Measurements from ENCODE around the gene PWWP2A.
"Not testable (repeated sequence)": the region's sequence is repeated elsewhere in the genome, so short reads cannot be mapped to it uniquely, and the experiment has no call there.

PWWP2A gene

DNA sequence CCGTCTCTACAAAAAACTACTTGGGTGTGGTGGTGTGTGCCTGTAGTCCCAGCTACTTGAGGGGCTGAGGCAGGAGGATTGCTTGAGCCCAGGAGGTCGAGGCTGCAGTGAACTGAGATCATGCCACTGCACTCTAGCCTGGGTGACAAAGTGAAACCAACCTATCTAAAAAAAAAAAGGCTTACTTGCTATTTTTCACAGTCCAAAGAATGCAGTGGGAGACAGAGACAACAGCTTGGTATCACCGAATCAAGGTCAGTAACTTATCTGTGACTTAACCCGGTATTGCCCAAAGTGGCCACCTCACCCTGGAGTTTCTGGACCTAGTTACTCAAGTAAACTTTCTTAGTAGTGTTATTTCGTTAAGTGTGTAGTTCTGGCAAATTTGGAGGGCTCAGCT, 50.1 kb downstream of the PWWP2A start:
- DNase-seq, result not testable (repeated sequence)

DNA sequence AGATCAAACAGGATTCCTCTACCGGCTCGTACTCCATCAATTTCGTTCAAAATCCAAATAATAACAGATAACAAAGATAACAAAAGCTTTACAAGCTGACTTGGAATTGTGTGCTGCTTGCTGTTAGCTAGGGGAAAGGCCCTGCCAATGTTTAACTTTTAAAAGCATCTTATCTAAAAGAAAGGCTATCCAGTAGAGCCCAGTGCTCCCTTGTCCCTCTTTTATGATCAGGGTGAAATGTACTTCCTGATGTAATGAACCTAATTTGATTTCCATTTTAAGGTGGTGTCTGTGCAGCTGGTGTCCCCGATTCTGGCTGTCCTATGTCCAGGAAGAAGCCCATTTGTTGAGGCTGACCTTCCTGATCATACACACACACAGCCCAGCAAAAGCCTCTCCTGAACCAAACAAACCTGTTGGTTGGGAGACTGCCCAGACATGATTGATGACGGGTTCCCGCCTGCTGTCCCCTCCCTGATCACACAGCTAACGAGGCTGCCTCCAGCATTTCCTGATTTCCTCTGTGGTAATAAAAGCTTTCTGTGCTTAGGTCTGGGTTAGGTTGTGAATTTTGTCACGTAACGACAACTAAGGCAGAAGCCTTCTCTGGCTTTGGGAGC, 54.1 kb downstream of the PWWP2A start:
- no peak for DNase-seq

DNA sequence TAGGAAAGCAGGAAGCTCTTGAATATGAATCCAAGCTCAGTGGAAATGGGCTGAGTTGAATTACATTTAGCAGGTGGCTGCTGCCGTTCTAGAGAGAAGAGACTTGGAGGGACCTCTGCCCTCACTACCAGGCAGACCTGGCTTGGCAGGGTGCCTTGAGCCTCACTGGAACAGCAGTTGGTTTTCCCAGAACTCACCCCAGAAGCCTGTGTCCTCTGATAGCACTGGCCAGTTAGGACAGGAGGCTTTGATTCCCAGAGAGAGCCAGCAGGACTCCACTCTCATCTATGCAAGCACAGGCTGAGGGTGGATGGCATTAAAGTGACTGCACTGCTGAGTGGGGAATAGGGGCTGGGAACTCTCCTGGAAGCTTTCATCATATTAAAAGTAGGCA, 54.8 kb downstream of the PWWP2A start:
- DNase-seq, result no peak

DNA sequence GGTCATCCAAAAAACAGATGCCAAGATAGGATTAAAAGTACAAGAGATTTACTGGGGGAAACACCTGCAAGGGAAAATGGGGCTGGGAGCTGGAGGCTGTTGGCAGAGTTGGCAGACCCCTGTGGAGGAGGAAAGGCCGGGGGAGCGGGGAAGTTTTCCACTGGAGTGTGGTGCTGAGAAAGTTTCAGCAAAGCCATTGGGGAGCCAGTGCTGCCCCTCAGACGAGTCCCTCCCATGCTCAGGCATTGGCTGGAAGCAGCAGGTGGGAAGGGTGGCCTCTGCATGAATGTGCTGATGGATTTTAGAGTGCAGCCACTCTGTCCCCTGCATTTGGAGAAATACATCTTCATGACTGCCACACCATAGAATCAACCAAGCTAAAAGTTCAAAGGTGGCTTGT, 57.5 kb downstream of the PWWP2A start:
- DNase-seq, result no peak

DNA sequence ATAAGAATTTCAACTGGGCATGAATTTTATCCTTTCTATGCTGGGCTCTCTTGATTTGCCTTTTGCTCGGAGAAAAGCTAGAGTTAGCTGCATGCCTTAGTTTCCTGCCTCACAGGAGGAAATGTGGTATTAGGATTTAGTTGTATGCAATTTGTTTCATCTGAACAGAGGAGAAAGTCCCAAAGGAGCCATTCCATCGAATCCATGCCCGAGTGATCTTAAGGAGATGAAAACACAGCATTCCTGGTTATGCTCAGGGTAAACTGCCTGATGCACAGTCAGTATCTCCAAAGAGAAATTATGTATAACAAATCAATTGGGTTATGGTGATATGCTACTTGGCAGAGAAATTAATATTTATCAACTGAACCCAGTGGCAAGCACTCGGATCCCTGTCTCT, 59.2 kb downstream of the PWWP2A start:
- no peak for DNase-seq

DNA sequence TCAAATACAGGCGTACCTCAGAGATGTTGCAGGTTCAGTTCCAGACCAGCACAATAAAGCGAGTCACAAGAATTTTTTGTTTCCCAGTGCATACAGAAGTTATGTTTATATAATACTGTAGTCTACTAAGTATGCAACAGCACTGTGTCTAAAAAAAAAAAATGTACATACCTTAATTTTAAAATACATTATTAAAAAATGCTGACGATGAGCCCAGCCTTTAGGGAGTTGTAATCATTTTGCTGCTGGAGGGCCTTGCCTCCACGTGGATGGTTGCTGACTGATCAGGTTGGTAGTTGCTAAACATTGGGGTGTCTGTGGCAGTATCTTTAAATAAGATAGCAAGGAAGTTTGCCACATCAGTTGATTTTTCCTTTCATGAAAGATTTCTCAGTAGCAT, 62.0 kb downstream of the PWWP2A start:
- no peak for DNase-seq

DNA sequence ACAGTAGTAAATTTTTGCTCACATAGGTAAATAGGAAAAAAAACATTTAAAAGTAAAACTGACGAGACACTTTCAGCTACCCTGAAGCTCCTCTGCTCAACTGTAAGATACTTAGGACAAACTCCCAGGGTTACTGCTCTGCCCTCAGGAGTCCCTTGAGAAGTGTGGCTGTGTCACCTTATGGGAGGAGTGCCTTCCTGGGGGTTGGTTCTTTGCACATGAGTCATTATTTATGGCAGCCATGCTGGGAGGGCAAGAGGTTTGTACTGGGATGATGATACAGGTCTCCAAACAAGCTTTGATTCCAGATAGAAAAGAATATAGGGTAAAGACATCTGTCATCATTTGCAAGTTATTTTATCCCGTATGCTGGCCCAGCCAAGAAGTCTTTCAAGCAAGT, 64.4 kb downstream of the PWWP2A start:
- DNase-seq, result no peak

DNA sequence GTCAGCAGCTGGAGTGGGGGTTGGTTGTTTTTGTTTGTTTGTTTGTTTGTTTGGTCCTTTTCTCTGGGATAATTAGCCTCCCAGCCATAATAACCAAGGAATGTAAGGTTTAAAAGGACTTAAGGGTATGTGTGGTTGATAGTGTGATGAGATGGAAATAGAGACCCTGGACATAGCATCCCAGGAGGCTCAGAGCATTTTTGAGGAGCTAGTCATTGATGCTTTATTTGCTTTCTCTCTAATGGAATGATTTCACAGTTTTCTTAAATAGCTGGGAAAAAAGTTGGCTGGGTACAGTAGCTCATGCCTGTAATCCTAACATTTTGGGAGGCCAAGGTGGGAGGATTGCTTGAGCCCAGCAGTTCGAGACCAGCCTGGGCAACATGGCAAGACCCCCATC, 65.2 kb downstream of the PWWP2A start:
- DNase-seq, result no peak

DNA sequence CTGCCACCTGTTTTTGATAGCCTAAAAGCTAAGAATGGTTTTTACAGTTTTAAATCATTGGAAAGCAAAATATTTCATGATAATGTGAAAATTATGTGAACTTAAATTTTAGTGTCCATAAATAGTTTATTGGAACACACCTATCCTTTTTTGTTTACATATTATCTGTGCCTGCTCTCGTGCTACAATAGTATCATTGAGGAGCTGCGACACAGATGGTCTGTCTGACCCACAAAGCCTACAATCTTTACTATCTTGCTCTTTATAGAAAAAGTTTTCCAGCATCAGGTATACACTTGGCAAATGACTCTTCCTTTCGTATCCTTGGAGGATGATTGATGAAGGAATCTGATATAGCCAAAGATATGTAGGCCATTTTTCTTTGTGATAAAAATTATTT, 70.2 kb downstream of the PWWP2A start:
- DNase-seq, result no peak

DNA sequence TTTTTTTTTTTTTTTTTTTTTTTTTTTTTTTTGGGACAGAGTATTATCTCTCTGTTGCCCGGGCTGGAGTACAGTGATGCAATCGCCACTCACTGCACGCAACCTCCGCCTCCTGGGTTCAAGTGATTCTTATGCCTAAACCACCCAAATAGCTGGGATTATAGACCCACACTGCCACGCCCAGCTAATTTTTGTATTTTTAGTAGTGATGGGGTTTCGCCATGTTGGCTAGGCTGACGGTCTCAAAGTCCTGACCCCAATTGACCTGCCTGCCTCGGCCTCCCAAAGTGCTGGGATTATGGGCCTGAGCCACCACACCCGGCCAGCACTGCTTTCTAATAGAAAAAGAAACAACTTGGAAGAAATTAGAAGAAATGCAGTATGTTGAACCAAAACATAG, 71.1 kb downstream of the PWWP2A start:
- DNase-seq, result no peak

DNA sequence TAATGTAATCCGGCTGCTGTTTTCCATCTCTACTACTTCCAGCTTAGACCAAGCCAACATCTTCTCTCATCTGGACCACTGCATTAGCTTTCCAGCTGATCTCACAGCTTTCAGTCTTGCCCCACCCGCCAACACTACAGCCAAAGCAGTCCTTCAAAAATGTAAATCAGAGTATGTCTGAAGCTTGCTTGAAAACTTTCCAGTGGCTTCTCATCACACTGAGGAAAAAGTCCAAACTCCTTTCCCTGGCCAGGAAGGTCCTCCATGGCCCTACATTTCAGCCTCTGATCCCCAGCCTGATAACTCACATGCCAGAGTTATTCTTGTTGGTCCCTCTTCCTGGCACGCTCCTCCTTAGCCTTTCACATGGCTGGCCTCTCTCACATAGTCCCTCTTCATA, 71.8 kb downstream of the PWWP2A start:
- no peak for DNase-seq

DNA sequence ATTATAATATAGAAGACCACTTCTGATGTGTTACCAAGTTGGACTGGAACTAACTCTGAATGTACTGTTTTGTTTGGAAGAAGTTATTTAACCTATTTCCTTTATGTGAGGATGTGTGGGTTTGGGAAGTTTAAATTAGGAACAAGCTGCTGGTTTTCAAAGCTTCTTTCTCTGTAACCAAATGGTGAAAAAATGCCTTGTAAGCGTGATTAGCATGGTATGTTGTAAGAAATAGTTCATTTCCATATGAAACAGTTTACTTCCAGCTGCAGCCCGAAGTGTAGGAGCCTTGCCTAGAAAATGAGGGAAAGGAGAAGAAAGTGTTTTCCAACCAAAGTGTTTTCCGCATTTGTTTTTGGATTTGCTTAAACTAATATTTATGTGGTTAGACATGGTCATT, 74.3 kb downstream of the PWWP2A start:
- no peak for DNase-seq

DNA sequence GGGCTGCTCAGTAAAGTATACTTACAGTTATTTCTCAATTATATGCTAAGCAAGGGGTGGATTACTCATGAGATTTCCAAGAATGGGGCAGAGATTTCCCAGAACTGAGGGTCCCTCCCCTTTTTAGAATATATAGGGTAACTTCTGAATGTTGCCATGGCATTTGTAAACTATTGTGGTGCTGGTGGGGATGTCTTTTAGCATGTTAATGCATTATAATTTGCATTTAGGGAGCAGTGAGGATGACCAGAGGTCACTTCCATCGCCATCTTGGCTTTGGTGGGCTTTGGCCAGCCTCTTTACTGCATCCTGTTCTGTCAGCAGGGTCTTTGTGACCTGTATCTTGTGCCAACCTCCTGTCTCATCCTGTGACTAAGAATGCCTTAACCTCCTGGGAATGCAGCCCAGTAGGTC, 74.9 kb downstream of the PWWP2A start:
- no peak for DNase-seq

DNA sequence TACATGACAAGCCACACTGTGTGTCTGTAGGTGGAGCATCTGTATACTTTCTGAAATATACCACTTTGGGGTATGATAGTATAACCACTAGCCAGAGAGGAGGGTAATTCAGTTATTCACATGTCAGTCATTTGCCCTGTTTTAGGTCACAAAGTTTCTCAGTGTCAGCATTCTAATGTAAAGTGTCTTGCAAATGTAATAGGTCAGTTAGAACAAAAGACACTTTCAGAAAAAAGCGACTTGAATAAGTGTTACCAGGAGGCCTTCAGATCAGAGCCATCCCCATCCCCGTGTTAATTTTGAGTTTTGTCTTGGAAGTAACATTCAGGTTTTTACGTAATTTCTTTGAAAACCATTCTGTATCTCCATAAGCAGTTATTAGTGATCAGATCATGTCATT, 76.6 kb downstream of the PWWP2A start:
- no peak for DNase-seq
